HepG2 (cell line): Measurements from ENCODE around the gene CTNNBIP1. TPM values are rescaled to one million over a fixed set of nuclear protein-coding genes. Genes with fewer than 3 reads are reported as not detected.

Experiments used
- AKAP8 ChIP-seq: sonication (generic); formaldehyde crosslinking; IDR thresholded peaks from 2 replicates; pipeline ENCODE4 v1.5.1; 2020; ENCODE audit warnings: mild to moderate bottlenecking, missing genetic modification reagents
- BORCS8-MEF2B ChIP-seq: sonication (generic); formaldehyde crosslinking; IDR thresholded peaks from 2 replicates; pipeline ENCODE4 v1.8.0; 2022; ENCODE audit warnings: mild to moderate bottlenecking, missing genetic modification reagents
- CHCHD3 ChIP-seq: sonication (generic); formaldehyde crosslinking; IDR thresholded peaks from 2 replicates; pipeline ENCODE4 v1.8.0; 2022; ENCODE audit warnings: mild to moderate bottlenecking, missing genetic modification reagents, moderate library complexity
- CREM ChIP-seq, 2 experiments: sonication (generic) in 1 of 2; formaldehyde crosslinking in 1 of 2; IDR thresholded peaks; 2 replicates each; pipeline versions ENCODE4 v1.4.0 to v1.6.1; 2016 to 2020; ENCODE audit warnings: antibody characterized with exemption in 1 of 2, mild to moderate bottlenecking in 1 of 2, missing genetic modification reagents in 1 of 2
- EP300 ChIP-seq, 3 experiments: sonication (generic) in 1 of 3; formaldehyde crosslinking in 1 of 3; IDR thresholded peaks; 2 replicates each; pipeline versions ENCODE4 v1.5.1 to v1.6.1; 2011 to 2020; ENCODE audit warnings: low read depth in 2 of 3, low read length in 2 of 3, borderline replicate concordance in 1 of 3, improper control_type of control experiment in 1 of 3, mild to moderate bottlenecking in 1 of 3, missing genetic modification reagents in 1 of 3, moderate library complexity in 1 of 3
- HNF4A ChIP-seq: sonication (generic); formaldehyde crosslinking; IDR thresholded peaks from 2 replicates; pipeline ENCODE4 v1.4.0; 2020; ENCODE audit warnings: missing genetic modification reagents
- KLF11 ChIP-seq: IDR thresholded peaks from 2 replicates; pipeline ENCODE4 v1.6.1; 2016; ENCODE audit warnings: missing compliant biosample characterization
- KLF15 ChIP-seq: sonication (generic); formaldehyde crosslinking; IDR thresholded peaks from 2 replicates; pipeline ENCODE4 v1.8.1; 2023; ENCODE audit warnings: borderline replicate concordance, mild to moderate bottlenecking, inconsistent platforms, missing genetic modification reagents, mixed read lengths
- MIER3 ChIP-seq: IDR thresholded peaks from 2 replicates; pipeline ENCODE4 v1.6.1; 2016; ENCODE audit warnings: missing compliant biosample characterization, borderline replicate concordance
- MXD1 ChIP-seq: sonication (generic); formaldehyde crosslinking; IDR thresholded peaks from 2 replicates; pipeline ENCODE4 v1.4.0; 2020; ENCODE audit warnings: mild to moderate bottlenecking, missing genetic modification reagents
- NKX3-1 ChIP-seq: sonication (generic); formaldehyde crosslinking; IDR thresholded peaks from 2 replicates; pipeline ENCODE4 v1.5.0; 2020; ENCODE audit warnings: missing genetic modification reagents
- NONO ChIP-seq, 2 experiments: fragments of 450-650 bp in 1 of 2; sonication (generic) in 1 of 2; formaldehyde crosslinking in 1 of 2; IDR thresholded peaks in 1 of 2; conservative IDR thresholded peaks in 1 of 2; 2 replicates each; pipeline versions ENCODE4 v1.6.1 to v1.8.0; 2017 to 2022; ENCODE audit warnings: mild to moderate bottlenecking in 1 of 2, missing genetic modification reagents in 1 of 2, moderate library complexity in 1 of 2
- RBM39 ChIP-seq: fragments of 200-400 bp; formaldehyde crosslinking; IDR thresholded peaks from one replicate; pipeline ENCODE4 v1.6.1; 2018; ENCODE audit warnings: antibody characterized with exemption, mild to moderate bottlenecking, low read depth, low read length; ENCODE audit not compliant: poor library complexity, severe bottlenecking
- SNAPC2 ChIP-seq: sonication (generic); formaldehyde crosslinking; IDR thresholded peaks from 2 replicates; pipeline ENCODE4 v1.8.1; 2022; ENCODE audit warnings: mild to moderate bottlenecking, missing genetic modification reagents
- THAP11 ChIP-seq: IDR thresholded peaks from 2 replicates; pipeline ENCODE4 v1.6.1; 2016; ENCODE audit warnings: missing biosample characterization, missing genetic modification reagents
- THAP8 ChIP-seq: sonication (generic); formaldehyde crosslinking; IDR thresholded peaks from 2 replicates; pipeline ENCODE4 v1.5.1; 2020; ENCODE audit warnings: missing genetic modification reagents, mild to moderate bottlenecking, borderline replicate concordance
- ZBTB2 ChIP-seq: sonication (generic); formaldehyde crosslinking; IDR thresholded peaks from 2 replicates; pipeline ENCODE4 v1.8.0; 2022; ENCODE audit warnings: low read depth, missing genetic modification reagents
- ZBTB44 ChIP-seq: sonication (generic); formaldehyde crosslinking; IDR thresholded peaks from 2 replicates; pipeline ENCODE4 v1.4.0; 2020; ENCODE audit warnings: missing genetic modification reagents
- ZNF235 ChIP-seq: sonication (generic); formaldehyde crosslinking; IDR thresholded peaks from 2 replicates; pipeline ENCODE4 v1.8.1; 2023; ENCODE audit warnings: mild to moderate bottlenecking, missing genetic modification reagents, borderline replicate concordance
- ZNF282 ChIP-seq: fragments of 450-650 bp; IDR thresholded peaks from 2 replicates; pipeline ENCODE4 v1.6.1; 2018; ENCODE audit not compliant: partially characterized antibody
- ZNF552 ChIP-seq: sonication (generic); formaldehyde crosslinking; IDR thresholded peaks from 2 replicates; pipeline ENCODE4 v1.9.0; 2022; ENCODE audit warnings: missing genetic modification reagents, mild to moderate bottlenecking, borderline replicate concordance
- ZNF660 ChIP-seq: sonication (generic); formaldehyde crosslinking; IDR thresholded peaks from 2 replicates; pipeline ENCODE4 v1.5.1; 2020; ENCODE audit warnings: mild to moderate bottlenecking, low read depth, missing genetic modification reagents, borderline replicate concordance
- ZNF713 ChIP-seq: sonication (generic); formaldehyde crosslinking; IDR thresholded peaks from 2 replicates; pipeline ENCODE4 v1.4.0; 2020; ENCODE audit warnings: mild to moderate bottlenecking, missing genetic modification reagents
- polyA plus RNA-seq, 8 experiments: library from polyadenylated mRNA; depleted of rRNA in 3 of 8; stranded (reverse) in 7 of 8; unstranded in 1 of 8; fragments of >200 nt; fragmentation: Illumina TruSeq in 4 of 8; extraction: Trizol in 4 of 8; gene quantifications; 2 replicates each; pipeline versions ENCODE4 v1.2.1 to v1.2.3, GENCODE V29; 2011 to 2016; ENCODE audit warnings: low read depth in 4 of 8, missing spikeins in 1 of 8, mixed read lengths in 1 of 8; ENCODE audit not compliant: insufficient read depth in 1 of 8
- total RNA-seq, 5 experiments: library from RNA; depleted of rRNA; stranded (reverse); fragments of >200 nt; fragmentation: Illumina TruSeq; extraction: Trizol; gene quantifications; 2 replicates each; pipeline ENCODE4 v1.2.3, GENCODE V29; 2016; ENCODE audit warnings: low read depth in 1 of 5

The CTNNBIP1 gene
- total and polyA plus RNA-seq, 2 of the 13 experiments (the other 11 are each of a cell fraction or from before 2014, with no cell fraction given), result 71.7 to 83.0 TPM

GRCh38 chr1:9929431-9930385, 19.6 kb upstream of the CTNNBIP1 start (continued):
- peak in 1 of 2 experiments; percentile 98; a peak in 3 of 4 replicates for TF ChIP-seq EP300 (IDR thresholded peaks at IDR 0.05; ENCODE audit: low read depth in 2 of 2, low read length in 2 of 2)
- TF ChIP-seq EP300 (CRISPR knock-in tag; IDR thresholded peaks at IDR 0.05; ENCODE audit: borderline replicate concordance), result peak; percentile 95
- TF ChIP-seq MIER3 (CRISPR knock-in tag), result peak; percentile 61; the same call in 1 of the 2 replicates
- no peak for TF ChIP-seq ZNF235 (CRISPR knock-in tag)
- TF ChIP-seq ZNF552, result no peak
- TF ChIP-seq THAP11 (CRISPR knock-in tag), result no peak
- no peak for TF ChIP-seq RBM39
- 0 out of 2 replicates have a peak, but pooled peaks have one; percentile 22 for TF ChIP-seq NKX3-1 (CRISPR knock-in tag)
- no peak for TF ChIP-seq CHCHD3
- no peak for TF ChIP-seq MXD1 (CRISPR knock-in tag)
- no peak for TF ChIP-seq SNAPC2 (CRISPR knock-in tag)
- no peak for TF ChIP-seq AKAP8
- no peak for TF ChIP-seq ZNF713 (CRISPR knock-in tag)
- TF ChIP-seq KLF11 (CRISPR knock-in tag), result no peak
- TF ChIP-seq BORCS8-MEF2B (CRISPR knock-in tag), result no peak
- TF ChIP-seq ZNF282, result no peak
- no peak for TF ChIP-seq THAP8 (CRISPR knock-in tag)
- no peak for TF ChIP-seq ZNF660 (CRISPR knock-in tag)
- TF ChIP-seq HNF4A, result peak; percentile 82
- TF ChIP-seq ZBTB2 (CRISPR knock-in tag), result no peak
- no peak for TF ChIP-seq ZBTB44
- TF ChIP-seq CREM (IDR thresholded peaks at IDR 0.05), result peak; percentile 76; the same call in 1 of the 2 replicates
- no peak for TF ChIP-seq CREM (CRISPR knock-in tag; IDR thresholded peaks at IDR 0.05)
- no peak for TF ChIP-seq KLF15 (CRISPR knock-in tag)
- no peak for TF ChIP-seq NONO (IDR thresholded peaks at IDR 0.05)
- TF ChIP-seq NONO (CRISPR knock-in tag; conservative IDR thresholded peaks at IDR 0.05), result peak; percentile 49; the same call in 1 of the 2 replicates
